ENCODE measurements around the gene UBXN2A.
"Not testable (repeated sequence)": the region's sequence is repeated elsewhere in the genome, so short reads cannot be mapped to it uniquely, and the experiment has no call there.

Gene UBXN2A

DNA sequence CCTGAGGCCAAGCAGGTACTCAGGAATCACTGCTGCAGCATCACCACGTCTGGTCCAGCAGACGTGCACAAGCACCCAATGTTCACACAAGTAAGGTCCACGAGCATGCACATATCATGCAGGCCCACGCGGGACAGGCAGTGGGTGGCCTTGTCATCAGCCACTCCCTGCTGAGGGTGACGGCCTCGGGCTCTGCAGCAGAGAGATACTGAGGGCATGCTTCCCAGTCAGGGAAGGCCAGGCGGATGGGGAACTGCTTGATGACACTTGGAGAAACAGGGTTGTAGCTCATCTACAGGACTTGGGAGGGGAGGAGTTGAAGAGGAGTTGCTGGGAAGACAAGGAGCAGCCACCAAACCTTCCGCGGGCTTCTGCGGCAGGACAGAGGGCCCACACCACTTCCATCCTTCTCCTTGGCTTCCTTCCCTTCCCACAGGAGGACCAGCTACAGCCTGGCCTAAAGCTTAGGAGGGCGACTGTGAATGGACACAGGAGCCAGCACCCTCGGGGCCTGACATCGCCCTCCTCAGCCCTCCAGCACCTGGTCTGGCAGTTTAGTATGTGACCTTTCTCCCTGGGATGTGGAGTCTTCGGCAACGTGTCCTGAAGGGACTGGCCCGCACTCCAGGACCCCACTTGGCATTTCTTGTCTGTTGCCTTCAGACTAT, 84.9 kb downstream of the UBXN2A start:
- DNase-seq (ENCODE audit: extremely low read depth, low read depth), result no peak
- no peak for TF ChIP-seq CTCF (IDR thresholded peaks at IDR 0.05; ENCODE audit: low read depth, low read length, missing control alignments)
- no peak overlapping the region for H3K4me3 ChIP-seq (replicated peaks; ENCODE audit: low read depth, low read length)

GRCh38 chr2:24026233-24026632, 86.0 kb downstream of the UBXN2A start:
- DNase-seq (ENCODE audit: extremely low read depth, low read depth), result no peak
- H3K4me3 ChIP-seq (replicated peaks; ENCODE audit: low read depth, low read length), result no peak overlapping the region
- no peak for TF ChIP-seq CTCF (IDR thresholded peaks at IDR 0.05; ENCODE audit: low read depth, low read length, missing control alignments)

DNA sequence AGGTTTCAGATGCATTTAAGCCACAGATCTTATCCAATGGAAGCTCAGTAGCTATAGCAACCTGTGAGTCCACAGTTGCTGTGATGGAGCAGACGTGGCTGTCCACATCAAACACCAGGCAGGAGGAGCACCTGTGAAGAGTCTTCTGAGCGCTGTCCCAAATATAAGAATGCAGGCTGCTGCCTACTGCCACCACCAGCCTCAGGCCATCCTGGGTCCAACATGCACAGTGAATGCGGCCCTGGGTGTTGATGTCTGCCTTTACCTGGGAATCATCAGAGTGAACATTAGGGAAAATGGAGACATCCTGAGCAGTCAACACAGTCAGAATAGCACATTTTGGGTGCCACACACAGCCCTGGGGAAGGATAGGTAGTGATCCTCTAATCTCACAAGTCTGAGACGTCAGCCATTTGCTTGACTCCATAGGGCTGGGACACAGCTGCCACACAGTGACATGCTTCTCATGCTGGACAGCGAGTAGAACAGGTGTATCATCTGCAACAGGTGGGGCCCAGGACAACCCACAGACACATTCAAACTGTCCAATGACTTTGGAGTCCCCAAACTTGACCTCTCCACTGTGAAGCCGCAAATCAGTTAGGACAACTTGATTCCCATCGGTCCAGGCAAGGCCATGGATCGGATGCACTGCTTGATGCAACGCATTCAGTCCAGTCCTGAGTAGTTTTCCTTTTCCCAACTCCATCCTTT, 98.7 kb downstream of the UBXN2A start:
- DNase-seq (ENCODE audit: extremely low read depth, low read depth), result no peak
- H3K4me3 ChIP-seq (replicated peaks; ENCODE audit: low read depth, low read length), result no peak overlapping the region
- TF ChIP-seq CTCF (IDR thresholded peaks at IDR 0.05; ENCODE audit: low read depth, low read length, missing control alignments), result no peak

DNA sequence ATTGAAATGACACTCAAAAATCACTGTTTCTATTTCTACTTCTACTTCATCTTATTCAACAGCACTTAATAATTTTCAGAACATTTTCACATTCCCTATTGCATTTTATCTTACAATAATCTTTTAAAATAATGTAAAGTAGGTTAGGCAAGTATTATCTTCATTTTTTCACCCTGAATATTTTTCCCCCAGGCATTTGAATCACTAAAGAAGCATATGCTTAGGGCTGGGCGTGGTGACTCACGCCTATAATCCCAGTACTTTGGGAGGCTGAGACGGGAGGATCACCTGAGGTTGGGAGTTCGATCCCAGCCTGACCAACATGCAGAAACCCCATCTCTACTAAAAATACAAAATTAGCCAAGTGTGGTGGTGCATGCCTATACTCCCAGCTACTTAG, 100.2 kb downstream of the UBXN2A start:
- no peak overlapping the region for H3K4me3 ChIP-seq (replicated peaks; ENCODE audit: low read depth, low read length)
- DNase-seq (ENCODE audit: extremely low read depth, low read depth), result no peak

DNA sequence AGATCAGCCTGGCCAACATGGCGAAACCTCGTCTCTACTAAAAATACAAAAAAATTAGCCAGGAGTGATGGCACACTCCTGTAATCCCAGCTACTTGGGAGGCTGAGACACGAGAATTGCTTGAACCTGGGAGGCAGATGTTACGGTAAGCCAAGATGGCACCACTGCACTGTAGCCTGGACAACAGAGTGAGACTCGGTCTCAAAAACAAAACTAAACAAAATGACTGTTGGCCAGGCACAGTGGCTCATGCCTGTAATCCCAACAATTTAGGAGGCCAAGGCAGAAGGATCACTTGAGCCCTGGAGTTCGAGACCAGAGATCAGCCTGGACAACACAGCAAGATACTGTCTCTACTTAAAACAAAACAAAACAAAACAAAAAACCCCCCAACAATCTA, 102.9 kb downstream of the UBXN2A start:
- H3K4me3 ChIP-seq (replicated peaks; ENCODE audit: low read depth, low read length); DNase-seq (ENCODE audit: extremely low read depth, low read depth): not testable (repeated sequence)

More for the DNA sequence above, 100.2 kb downstream of the UBXN2A start:
- TF ChIP-seq CTCF (IDR thresholded peaks at IDR 0.05; ENCODE audit: low read depth, low read length, missing control alignments), result no peak

DNA sequence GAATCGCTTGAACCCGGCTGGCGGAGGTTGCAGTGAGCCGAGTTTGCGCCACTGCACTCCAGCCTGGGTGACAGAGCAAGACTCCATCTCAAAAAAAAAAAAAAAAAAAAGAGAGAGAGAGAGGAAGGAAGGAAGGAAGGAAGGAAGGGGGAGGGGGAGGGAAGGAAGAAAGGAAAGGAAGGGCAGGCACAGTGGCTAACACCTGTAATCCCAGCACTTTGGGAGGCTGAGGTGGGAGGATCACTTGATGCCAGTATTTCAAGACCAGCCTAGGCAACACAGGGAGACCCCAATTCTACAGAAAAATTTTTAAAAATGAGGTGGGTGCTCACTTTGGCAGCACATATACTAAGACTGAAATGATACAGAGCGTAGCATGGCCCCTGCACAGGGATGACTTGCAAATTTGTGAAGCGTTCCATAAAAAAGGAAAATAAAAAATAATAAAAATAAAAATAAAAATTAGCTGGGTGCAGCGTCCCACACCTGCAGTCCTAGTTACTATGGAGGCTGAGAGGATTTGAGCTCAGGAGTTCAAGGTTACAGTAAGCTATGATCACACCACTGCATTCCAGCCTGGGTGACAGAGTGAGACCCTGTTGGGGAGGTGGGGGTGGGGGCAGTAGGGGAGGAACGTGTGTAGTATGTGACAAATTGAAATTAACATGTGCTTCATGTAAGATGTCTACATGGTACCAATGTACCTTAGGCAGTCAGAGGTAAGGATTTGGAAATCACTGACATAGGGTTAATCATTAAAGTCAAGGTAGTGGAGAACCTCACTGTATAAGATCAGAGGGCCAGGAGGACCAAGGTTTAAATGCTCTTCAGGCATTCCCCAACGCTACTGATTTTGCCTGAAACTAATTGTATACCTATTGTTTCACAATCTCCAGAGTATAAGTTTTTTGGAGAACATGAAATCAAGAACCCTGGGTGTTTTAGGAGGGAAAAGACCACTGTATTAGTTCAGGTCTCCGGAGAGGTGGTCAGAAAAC, 105.5 kb downstream of the UBXN2A start:
- TF ChIP-seq CTCF (IDR thresholded peaks at IDR 0.05; ENCODE audit: low read depth, low read length, missing control alignments), result no peak
- no peak for DNase-seq (ENCODE audit: extremely low read depth, low read depth)
- peak overlapping the region; percentile 90 for H3K4me3 ChIP-seq (replicated peaks; ENCODE audit: low read depth, low read length)

DNA sequence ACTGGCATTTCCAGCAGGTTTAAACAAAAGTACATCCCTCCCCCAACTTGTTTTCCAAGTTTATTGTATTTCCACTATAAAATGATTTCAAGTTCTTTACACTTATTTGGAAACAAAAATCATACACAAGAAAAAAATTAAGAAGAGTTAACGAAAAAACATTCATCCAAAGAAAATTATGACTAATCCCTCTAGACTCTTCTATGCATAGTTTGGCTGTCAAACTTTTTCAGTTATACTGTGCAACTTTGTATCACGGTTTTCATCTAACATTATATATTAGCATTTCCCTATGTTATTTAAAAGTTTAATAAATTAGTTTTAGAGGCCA, 106.3 kb downstream of the UBXN2A start:
- no peak for TF ChIP-seq CTCF (IDR thresholded peaks at IDR 0.05; ENCODE audit: low read depth, low read length, missing control alignments)
- H3K4me3 ChIP-seq (replicated peaks; ENCODE audit: low read depth, low read length), result peak overlapping the region; percentile 90
- no peak for DNase-seq (ENCODE audit: extremely low read depth, low read depth)
